GM20000 (cell line): ENCODE results near the gene KDR.

Source experiments
- DNase-seq: peaks from one replicate; pipeline ENCODE4 v3.0.0; 2012; ENCODE audit warnings: low spot score
- CTCF ChIP-seq: IDR thresholded peaks from 2 replicates; pipeline ENCODE4 v1.5.1; 2012; ENCODE audit warnings: mild to moderate bottlenecking, control low read depth; ENCODE audit errors: extremely low read depth, missing control alignments

The KDR gene

DNA sequence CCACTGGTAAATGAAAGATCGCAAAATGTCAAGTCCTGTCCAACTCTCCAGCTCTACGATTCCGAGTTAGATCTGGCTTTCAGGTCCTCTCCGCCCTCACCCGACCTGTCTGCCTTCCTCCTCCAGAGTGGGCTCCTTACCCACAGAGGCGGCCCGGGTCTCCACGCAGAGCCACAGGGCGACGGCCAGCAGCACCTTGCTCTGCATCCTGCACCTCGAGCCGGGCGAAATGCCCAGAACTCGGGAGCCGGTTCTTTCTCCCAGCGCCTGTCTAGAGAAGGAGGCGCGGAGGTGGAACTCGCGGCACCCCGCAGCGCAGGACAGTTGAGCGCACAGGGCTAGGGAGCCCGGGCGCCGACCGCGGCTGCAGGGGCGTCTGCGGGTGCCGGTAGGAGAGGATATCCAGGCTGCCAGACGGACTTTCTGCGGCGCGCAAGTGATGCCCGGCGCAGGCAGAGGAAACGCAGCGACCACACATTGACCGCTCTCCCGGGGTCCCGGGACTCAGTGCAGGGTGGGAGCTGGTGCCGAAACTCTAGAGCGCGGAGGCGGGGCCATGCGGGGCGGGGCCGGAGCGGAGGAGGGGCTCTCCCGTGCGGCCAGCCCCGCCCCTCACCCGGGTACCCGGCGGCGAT, at the start of gene KDR:
Gene KDR (minus strand): TSS at position 509 of the 635 bp plus-strand sequence. CDS start 302 bp downstream, at position 207.
- DNase-seq, result no peak
- TF ChIP-seq CTCF, result no peak

- no peak for DNase-seq
- no peak for TF ChIP-seq CTCF
Observed at GRCh38 chr4:55173580-55173979, 48.2 kb upstream of the KDR start.

DNA sequence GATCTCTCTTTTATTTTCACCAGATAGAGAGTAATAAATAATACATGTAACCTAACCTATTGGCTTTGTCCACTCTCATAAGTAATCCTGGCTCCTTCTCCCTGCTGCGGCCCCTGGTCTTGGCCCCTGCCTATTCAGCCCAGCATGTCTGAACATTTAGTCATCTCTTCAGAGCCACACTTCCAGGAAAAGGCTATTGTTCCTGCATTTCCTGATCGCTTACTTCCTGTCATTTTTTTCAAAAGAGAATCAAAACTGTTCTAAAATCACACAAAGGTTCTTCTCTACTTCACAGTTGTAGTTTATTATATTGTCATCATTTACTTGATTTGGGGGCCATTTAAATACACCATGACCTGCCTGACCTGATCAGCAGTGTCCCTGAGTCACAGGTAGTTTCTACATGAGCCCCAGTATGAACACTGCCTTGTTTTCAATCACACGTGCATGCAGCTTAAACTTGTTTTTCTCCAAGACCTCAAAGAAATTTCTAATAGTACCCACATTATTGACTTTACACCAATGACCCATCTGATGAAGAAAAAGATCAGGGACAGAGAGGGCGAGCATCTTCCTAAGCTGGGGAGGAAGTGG, 47.4 kb upstream of the KDR start:
- TF ChIP-seq CTCF, result no peak

DNA sequence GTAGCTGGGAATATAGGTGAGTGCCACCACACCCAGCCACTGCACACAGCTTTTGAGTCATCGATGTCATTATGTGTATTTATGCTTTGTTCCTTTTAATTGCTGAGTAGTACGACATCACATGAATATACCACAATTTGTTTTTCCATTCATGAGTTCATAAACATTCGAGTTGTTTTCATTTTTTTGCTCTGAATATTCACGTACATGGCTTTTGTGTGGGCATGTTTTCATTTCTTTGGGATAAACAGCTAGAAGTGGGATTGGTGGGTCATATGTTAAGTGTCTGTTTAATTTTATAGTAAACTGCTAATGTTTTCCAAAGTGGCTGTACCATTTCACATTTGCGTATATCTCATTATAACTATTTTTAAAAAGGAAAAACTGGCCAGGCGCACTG, 45.1 kb upstream of the KDR start:
- no peak for TF ChIP-seq CTCF
- DNase-seq, result no peak

More for the DNA sequence above, 47.4 kb upstream of the KDR start:
- no peak for DNase-seq

DNA sequence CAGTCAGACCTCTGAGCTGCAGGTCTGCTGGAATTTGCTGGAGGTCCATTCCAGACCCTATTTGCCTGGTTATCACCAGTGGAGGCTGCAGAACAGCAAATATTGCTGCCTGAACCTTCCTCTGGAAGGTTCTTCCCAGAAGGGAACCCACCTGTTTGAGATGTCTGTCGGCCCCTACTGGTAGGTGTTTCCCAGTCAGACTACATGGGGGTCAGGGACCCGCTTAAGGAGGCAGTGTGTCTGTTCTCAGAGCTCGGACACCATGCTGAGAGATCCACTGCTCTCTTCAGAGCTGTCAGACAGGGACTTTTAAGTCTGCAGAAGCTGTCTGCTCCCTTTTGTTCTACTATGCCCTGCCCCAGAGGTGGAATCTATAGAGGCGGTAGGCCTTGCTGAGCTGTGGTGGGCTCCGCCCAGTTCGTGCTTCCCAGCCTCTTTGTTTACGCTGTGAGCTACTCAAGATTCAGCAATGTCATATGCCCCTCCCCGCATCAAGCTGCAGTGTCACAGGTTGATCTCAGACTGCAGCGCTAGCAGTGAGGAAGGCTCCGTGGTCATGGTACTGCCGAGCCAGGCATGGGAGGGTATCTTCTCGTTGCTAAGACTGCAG, 44.1 kb upstream of the KDR start:
- TF ChIP-seq CTCF, result no peak
- no peak for DNase-seq

GRCh38 chr4:55162396-55162795, 37.0 kb upstream of the KDR start:
- no peak for TF ChIP-seq CTCF
- no peak for DNase-seq

GRCh38 chr4:55161739-55162138, 36.3 kb upstream of the KDR start:
- TF ChIP-seq CTCF, result no peak
- no peak for DNase-seq
